Measurements from ENCODE around the gene TIE1.

Gene TIE1

DNA sequence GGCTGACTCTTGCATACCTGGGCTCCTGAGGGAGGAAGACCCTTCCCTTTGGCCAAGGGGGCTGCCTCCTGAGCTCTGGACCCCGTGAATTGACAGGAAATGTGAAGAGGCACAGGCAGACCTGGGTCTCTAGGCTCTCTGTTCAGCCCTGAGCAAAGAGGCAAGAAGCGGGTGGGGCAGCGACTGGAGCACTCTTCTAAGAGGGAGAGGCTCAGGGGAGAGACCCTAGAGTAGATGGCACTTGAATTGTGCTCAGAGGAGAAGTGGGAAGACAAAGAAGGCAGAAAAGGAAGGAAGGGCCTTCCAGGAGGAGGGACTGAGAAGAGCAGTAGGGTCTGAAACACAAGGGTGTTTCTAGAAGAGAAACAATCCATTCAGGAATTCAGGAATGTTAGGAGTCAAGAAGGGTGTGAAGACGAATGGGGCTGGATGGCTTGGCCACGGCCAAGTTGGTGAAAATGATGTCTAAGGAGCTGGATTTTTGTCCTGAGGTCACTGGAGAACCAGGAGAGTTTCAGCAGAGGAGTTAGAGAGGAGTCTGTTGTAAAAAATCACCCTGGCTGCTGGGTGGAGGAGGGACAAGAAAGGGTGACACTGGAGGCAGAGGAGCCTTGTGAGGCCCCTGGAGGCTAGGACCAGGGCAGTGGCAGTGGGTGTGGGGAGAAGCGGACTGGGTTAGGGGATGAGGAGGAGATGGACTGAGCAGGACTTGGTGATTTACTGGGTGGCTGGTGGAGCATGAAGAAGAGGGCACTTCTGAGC, 5.3 kb downstream of the TIE1 start:
- Histone ChIP-seq H3K4me3 (ENCODE audit: low read depth, low read length) (no peak overlapping the region), H2BK12ac (ENCODE audit: low read length) (no peak overlapping the region), H2BK120ac (ENCODE audit: insufficient read depth, low read length, poor library complexity) (no peak overlapping the region), H3K27me3 (ENCODE audit: insufficient read depth, low read length) (no peaks in the 10 kb centered on the region), H3K4ac (ENCODE audit: low read depth, low read length) (no peak overlapping the region), H2AK5ac (ENCODE audit: low read length) (no peak overlapping the region), H3K27ac (ENCODE audit: low read depth, low read length) (no peak overlapping the region), H3K79me2 (ENCODE audit: control insufficient read depth, insufficient read depth, low read length, poor library complexity) (no peaks in the 10 kb centered on the region), H3K4me2 (ENCODE audit: low read length) (no peak overlapping the region), H3K14ac (ENCODE audit: low read length) (no peak overlapping the region), H2BK5ac (ENCODE audit: low read depth, low read length, poor library complexity) (no peak overlapping the region), H2AFZ (ENCODE audit: insufficient read depth, low read length, poor library complexity) (no peak overlapping the region), H3K23ac (ENCODE audit: low read length) (no peak overlapping the region), H3K9me3 (ENCODE audit: insufficient read depth, low read depth, low read length) (peaks cover 3% of the 10 kb centered on the region), H3K18ac (ENCODE audit: low read length) (no peak overlapping the region), H4K12ac (ENCODE audit: low read depth, low read length) (no peak overlapping the region), H4K8ac (ENCODE audit: low read depth, low read length) (no peak overlapping the region), H3K4me1 (ENCODE audit: control insufficient read depth in 1 of 2, insufficient read depth in 2 of 2, low read length in 2 of 2) (no peaks in the 10 kb centered on the region), H3K36me3 (ENCODE audit: control insufficient read depth in 1 of 2, insufficient read depth in 2 of 2, low read length in 2 of 2) (no peaks in the 10 kb centered on the region), H3K9ac (ENCODE audit: low read length) (no peak overlapping the region), H4K91ac (ENCODE audit: low read depth, low read length) (no peak overlapping the region), H3K79me1 (ENCODE audit: low read length) (no peaks in the 10 kb centered on the region)
- no peak for DNase-seq
- WGBS (ENCODE audit: extremely low coverage, insufficient coverage, insufficient read length) = no CpG with 5 or more reads among the region's 6 CpGs

DNA sequence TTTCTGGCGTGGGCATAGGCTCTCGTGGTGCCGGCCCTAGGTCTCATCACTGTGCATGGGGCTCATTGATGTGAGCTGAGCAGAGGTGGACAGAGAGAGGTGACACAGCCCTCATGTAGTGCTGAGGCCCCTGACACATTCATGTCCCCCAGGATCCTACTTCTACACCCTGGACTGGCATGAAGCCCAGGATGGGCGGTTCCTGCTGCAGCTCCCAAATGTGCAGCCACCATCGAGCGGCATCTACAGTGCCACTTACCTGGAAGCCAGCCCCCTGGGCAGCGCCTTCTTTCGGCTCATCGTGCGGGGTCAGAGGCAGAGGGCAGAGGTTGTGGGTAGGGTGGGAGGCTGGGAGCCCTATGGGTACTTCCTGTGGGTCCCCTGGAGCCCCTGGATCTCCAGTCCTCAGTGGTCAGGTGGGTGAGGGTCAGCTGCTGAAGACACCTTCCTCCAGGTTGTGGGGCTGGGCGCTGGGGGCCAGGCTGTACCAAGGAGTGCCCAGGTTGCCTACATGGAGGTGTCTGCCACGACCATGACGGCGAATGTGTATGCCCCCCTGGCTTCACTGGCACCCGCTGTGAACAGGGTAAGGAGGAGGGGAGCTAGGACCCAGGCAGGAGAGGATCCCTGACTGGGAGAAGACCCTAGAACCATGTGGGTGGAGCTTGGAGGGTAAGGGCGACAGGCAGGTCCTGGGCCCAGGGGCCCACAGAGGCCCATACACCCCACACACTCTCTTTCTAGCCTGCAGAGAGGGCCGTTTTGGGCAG, 6.1 kb downstream of the TIE1 start:
- H3K18ac ChIP-seq (ENCODE audit: low read length) = no peak overlapping the region
- H2AFZ ChIP-seq (ENCODE audit: insufficient read depth, low read length, poor library complexity) = no peak overlapping the region
- WGBS (ENCODE audit: extremely low coverage, insufficient coverage, insufficient read length) = no CpG with 5 or more reads among the region's 17 CpGs
- H2BK12ac ChIP-seq (ENCODE audit: low read length) = no peak overlapping the region
- H3K4ac ChIP-seq (ENCODE audit: low read depth, low read length) = no peak overlapping the region
- no peak overlapping the region for H4K91ac ChIP-seq (ENCODE audit: low read depth, low read length)
- no peaks in the 10 kb centered on the region for H3K36me3 ChIP-seq (ENCODE audit: control insufficient read depth in 1 of 2, insufficient read depth in 2 of 2, low read length in 2 of 2)
- no peak overlapping the region for H3K4me3 ChIP-seq (ENCODE audit: low read depth, low read length)
- H3K4me2 ChIP-seq (ENCODE audit: low read length) = no peak overlapping the region
- no peak overlapping the region for H4K8ac ChIP-seq (ENCODE audit: low read depth, low read length)
- no peak overlapping the region for H2BK120ac ChIP-seq (ENCODE audit: insufficient read depth, low read length, poor library complexity)
- H3K9me3 ChIP-seq (ENCODE audit: insufficient read depth, low read depth, low read length) = peaks cover 3% of the 10 kb centered on the region
- no peak overlapping the region for H3K14ac ChIP-seq (ENCODE audit: low read length)
- H3K27ac ChIP-seq (ENCODE audit: low read depth, low read length) = no peak overlapping the region
- no peaks in the 10 kb centered on the region for H3K27me3 ChIP-seq (ENCODE audit: insufficient read depth, low read length)
- H3K79me2 ChIP-seq (ENCODE audit: control insufficient read depth, insufficient read depth, low read length, poor library complexity) = no peaks in the 10 kb centered on the region
- H2BK5ac ChIP-seq (ENCODE audit: low read depth, low read length, poor library complexity) = no peak overlapping the region
- no peak overlapping the region for H4K12ac ChIP-seq (ENCODE audit: low read depth, low read length)
- no peak overlapping the region for H2AK5ac ChIP-seq (ENCODE audit: low read length)
- DNase-seq = no peak
- no peak overlapping the region for H3K23ac ChIP-seq (ENCODE audit: low read length)
- H3K4me1 ChIP-seq (ENCODE audit: control insufficient read depth in 1 of 2, insufficient read depth in 2 of 2, low read length in 2 of 2) = no peaks in the 10 kb centered on the region
- H3K9ac ChIP-seq (ENCODE audit: low read length) = no peak overlapping the region
- no peaks in the 10 kb centered on the region for H3K79me1 ChIP-seq (ENCODE audit: low read length)

DNA sequence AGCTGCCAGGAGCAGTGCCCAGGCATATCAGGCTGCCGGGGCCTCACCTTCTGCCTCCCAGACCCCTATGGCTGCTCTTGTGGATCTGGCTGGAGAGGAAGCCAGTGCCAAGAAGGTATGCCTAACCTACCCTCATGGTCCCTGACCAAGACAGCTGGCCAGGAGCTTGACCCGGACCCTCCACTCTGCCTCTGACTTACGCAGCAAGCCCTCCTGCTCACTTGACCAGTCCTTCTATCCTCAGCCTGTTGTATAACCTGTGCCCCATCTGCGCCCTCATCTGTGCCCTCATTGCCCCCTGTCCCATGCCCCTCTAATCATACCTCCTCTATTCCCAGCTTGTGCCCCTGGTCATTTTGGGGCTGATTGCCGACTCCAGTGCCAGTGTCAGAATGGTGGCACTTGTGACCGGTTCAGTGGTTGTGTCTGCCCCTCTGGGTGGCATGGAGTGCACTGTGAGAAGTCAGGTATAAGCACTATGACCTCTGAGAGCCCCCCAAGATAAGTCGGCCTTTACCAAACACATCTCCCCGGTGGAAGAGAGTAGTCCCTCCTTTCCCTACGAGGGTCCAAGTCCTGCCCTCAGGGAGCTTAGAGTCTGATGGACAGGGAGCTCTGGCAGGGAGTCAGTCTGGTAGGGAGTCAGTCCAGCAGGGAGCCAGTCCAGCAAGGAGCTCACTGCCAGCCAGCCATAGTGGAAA, 6.8 kb downstream of the TIE1 start:
- Histone ChIP-seq H3K23ac (ENCODE audit: low read length) (no peak overlapping the region), H2AFZ (ENCODE audit: insufficient read depth, low read length, poor library complexity) (no peak overlapping the region), H3K14ac (ENCODE audit: low read length) (no peak overlapping the region), H3K27ac (ENCODE audit: low read depth, low read length) (no peak overlapping the region), H3K4me1 (ENCODE audit: control insufficient read depth in 1 of 2, insufficient read depth in 2 of 2, low read length in 2 of 2) (no peaks in the 10 kb centered on the region), H2AK5ac (ENCODE audit: low read length) (no peak overlapping the region), H3K4ac (ENCODE audit: low read depth, low read length) (no peak overlapping the region), H3K18ac (ENCODE audit: low read length) (no peak overlapping the region), H2BK12ac (ENCODE audit: low read length) (no peak overlapping the region), H3K36me3 (ENCODE audit: control insufficient read depth in 1 of 2, insufficient read depth in 2 of 2, low read length in 2 of 2) (no peaks in the 10 kb centered on the region), H2BK120ac (ENCODE audit: insufficient read depth, low read length, poor library complexity) (no peak overlapping the region), H3K79me1 (ENCODE audit: low read length) (no peaks in the 10 kb centered on the region), H3K9me3 (ENCODE audit: insufficient read depth, low read depth, low read length) (peaks cover 3% of the 10 kb centered on the region), H3K9ac (ENCODE audit: low read length) (no peak overlapping the region), H3K4me3 (ENCODE audit: low read depth, low read length) (no peak overlapping the region), H3K27me3 (ENCODE audit: insufficient read depth, low read length) (no peaks in the 10 kb centered on the region), H3K79me2 (ENCODE audit: control insufficient read depth, insufficient read depth, low read length, poor library complexity) (no peaks in the 10 kb centered on the region), H4K12ac (ENCODE audit: low read depth, low read length) (no peak overlapping the region), H3K4me2 (ENCODE audit: low read length) (no peak overlapping the region), H4K8ac (ENCODE audit: low read depth, low read length) (no peak overlapping the region), H4K91ac (ENCODE audit: low read depth, low read length) (no peak overlapping the region), H2BK5ac (ENCODE audit: low read depth, low read length, poor library complexity) (no peak overlapping the region)
- no CpG with 5 or more reads among the region's 9 CpGs for WGBS (ENCODE audit: extremely low coverage, insufficient coverage, insufficient read length)
- no peak for DNase-seq

DNA sequence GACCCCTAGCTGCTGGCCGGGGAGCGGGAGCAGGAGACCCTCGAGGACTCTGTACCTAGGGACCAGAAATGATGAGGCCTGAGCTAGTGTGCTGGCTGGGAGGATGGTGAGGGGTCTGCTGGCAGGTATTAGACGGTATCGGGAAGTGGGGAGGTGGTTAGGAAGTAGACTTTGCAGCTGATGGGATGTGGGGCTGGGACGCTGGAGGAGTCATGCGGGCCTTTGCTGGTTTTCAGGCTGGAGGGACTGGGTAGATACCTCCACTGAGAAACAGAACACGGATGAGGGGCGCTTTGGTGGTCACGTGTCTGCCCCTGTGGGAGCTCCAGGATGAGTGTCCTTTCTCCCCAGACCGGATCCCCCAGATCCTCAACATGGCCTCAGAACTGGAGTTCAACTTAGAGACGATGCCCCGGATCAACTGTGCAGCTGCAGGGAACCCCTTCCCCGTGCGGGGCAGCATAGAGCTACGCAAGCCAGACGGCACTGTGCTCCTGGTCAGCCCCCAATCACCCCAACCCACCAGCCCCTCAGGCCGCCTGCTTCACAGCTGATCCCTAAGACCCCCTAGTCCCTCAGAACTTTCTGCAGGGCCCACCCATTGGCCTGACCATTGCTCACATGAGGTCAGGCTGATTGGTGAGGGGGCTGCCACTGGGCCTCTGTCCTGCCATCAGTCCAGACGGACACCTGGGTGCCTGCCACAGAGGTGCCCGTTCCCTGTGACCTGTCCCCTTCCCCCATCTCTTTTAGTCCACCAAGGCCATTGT, 8.0 kb downstream of the TIE1 start:
- no peak overlapping the region for H4K12ac ChIP-seq (ENCODE audit: low read depth, low read length)
- no CpG with 5 or more reads among the region's 20 CpGs for WGBS (ENCODE audit: extremely low coverage, insufficient coverage, insufficient read length)
- no peak overlapping the region for H3K27ac ChIP-seq (ENCODE audit: low read depth, low read length)
- no peaks in the 10 kb centered on the region for H3K36me3 ChIP-seq (ENCODE audit: control insufficient read depth in 1 of 2, insufficient read depth in 2 of 2, low read length in 2 of 2)
- H4K91ac ChIP-seq (ENCODE audit: low read depth, low read length) = no peak overlapping the region
- H4K8ac ChIP-seq (ENCODE audit: low read depth, low read length) = no peak overlapping the region
- H3K4ac ChIP-seq (ENCODE audit: low read depth, low read length) = no peak overlapping the region
- no peak overlapping the region for H3K9ac ChIP-seq (ENCODE audit: low read length)
- peaks cover 3% of the 10 kb centered on the region for H3K9me3 ChIP-seq (ENCODE audit: insufficient read depth, low read depth, low read length)
- no peak overlapping the region for H3K14ac ChIP-seq (ENCODE audit: low read length)
- H3K27me3 ChIP-seq (ENCODE audit: insufficient read depth, low read length) = no peaks in the 10 kb centered on the region
- H3K79me2 ChIP-seq (ENCODE audit: control insufficient read depth, insufficient read depth, low read length, poor library complexity) = no peaks in the 10 kb centered on the region
- no peak overlapping the region for H2AK5ac ChIP-seq (ENCODE audit: low read length)
- no peak overlapping the region for H3K4me3 ChIP-seq (ENCODE audit: low read depth, low read length)
- no peak overlapping the region for H2AFZ ChIP-seq (ENCODE audit: insufficient read depth, low read length, poor library complexity)
- H3K4me1 ChIP-seq (ENCODE audit: control insufficient read depth in 1 of 2, insufficient read depth in 2 of 2, low read length in 2 of 2) = no peaks in the 10 kb centered on the region
- no peak overlapping the region for H2BK120ac ChIP-seq (ENCODE audit: insufficient read depth, low read length, poor library complexity)
- H3K79me1 ChIP-seq (ENCODE audit: low read length) = no peaks in the 10 kb centered on the region
- H3K4me2 ChIP-seq (ENCODE audit: low read length) = no peak overlapping the region
- no peak overlapping the region for H3K23ac ChIP-seq (ENCODE audit: low read length)
- H2BK5ac ChIP-seq (ENCODE audit: low read depth, low read length, poor library complexity) = no peak overlapping the region
- no peak overlapping the region for H2BK12ac ChIP-seq (ENCODE audit: low read length)
- no peak for DNase-seq
- H3K18ac ChIP-seq (ENCODE audit: low read length) = no peak overlapping the region
